Peyer's patch (tissue), 4 donors: ENCODE data around the gene TMEM198. TPM values are rescaled to one million over a fixed set of nuclear protein-coding genes. Genes with fewer than 3 reads are reported as not detected.

Source experiments
- DNase-seq, 3 donors: peaks; one replicate each; pipeline ENCODE4 v3.0.0-alpha.2; 2017 to 2019
- H3K27ac ChIP-seq, 4 donors: fragments of 200-600 bp; sonication (generic); one replicate each; pipeline ENCODE4 v1.5.1; 2016 to 2019
- H3K27me3 ChIP-seq, 2 donors: fragments of 200-600 bp; sonication (generic); one replicate each; pipeline ENCODE4 v1.5.1; 2019
- H3K36me3 ChIP-seq, 3 donors: fragments of 200-600 bp; sonication (generic); one replicate each; pipeline ENCODE4 v1.5.1; 2016 to 2019
- H3K4me1 ChIP-seq, 4 donors: fragments of 200-600 bp; sonication (generic); one replicate each; pipeline ENCODE4 v1.5.1; 2016 to 2019
- H3K4me3 ChIP-seq, 4 donors: fragments of 200-600 bp; sonication (generic); 1 replicate in 3 of 4; 2 replicates in 1 of 4; pipeline ENCODE4 v1.5.1; 2016 to 2019; ENCODE audit warnings: mild to moderate bottlenecking in 1 of 4
- H3K9me3 ChIP-seq, 4 donors: fragments of 200-600 bp; sonication (generic); one replicate each; pipeline ENCODE4 v1.5.1; 2016 to 2019; ENCODE audit warnings: mild to moderate bottlenecking in 1 of 4
- POLR2A ChIP-seq, 2 donors: fragments of 450-650 bp; IDR thresholded peaks; one replicate each; pipeline ENCODE4 v1.5.1; 2017; ENCODE audit warnings: antibody characterized with exemption in 2 of 2, mild to moderate bottlenecking in 2 of 2, moderate library complexity in 2 of 2
- total RNA-seq, 4 donors: library from RNA; depleted of rRNA; stranded (reverse); fragments of >200 nt; gene quantifications; one replicate each; pipeline ENCODE4 v1.1.0, GENCODE V29; 2016
- TF ChIP-seq, protein P1 (sequence below), 6 experiments: fragments of 450-650 bp in 4 of 6; fragments of 200-600 bp in 2 of 6; sonication (generic) in 1 of 6; IDR thresholded peaks; one replicate each; pipeline ENCODE4 v1.5.1; 2017 to 2019; ENCODE audit warnings: antibody characterized with exemption in 6 of 6, mild to moderate bottlenecking in 3 of 6, moderate library complexity in 1 of 6

Gene TMEM198
- total RNA-seq, 4 donors from 2014 or later = 6.6 to 25.5 (median 13.9) TPM

DNA sequence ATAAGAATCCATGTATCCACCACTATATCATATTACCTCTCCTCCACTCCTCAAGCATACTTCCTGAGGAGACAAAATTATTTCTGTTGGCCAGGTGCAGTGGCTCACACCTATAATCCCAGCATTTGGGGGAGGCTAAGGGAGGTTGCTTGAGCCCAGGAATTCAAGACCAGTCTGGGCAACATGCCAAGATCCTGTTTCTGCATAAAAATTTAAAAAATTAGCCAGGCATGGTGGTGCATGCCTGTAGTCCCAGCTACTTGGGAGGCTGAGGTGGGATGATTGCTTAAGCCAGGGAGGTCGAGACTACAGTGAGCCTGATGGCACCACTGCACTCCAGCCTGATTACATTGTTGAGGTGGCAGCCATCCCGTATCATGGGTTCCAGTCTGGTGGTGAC is 37.5 kb downstream of the TMEM198 start:
- H3K36me3 ChIP-seq = no peaks in the 10 kb centered on the region
- no peaks in the 10 kb centered on the region for H3K27me3 ChIP-seq
- DNase-seq = no peak
- no peak overlapping the region for H3K27ac ChIP-seq
- H3K4me3 ChIP-seq = no peak overlapping the region
- H3K4me1 ChIP-seq = no peaks in the 10 kb centered on the region
- H3K9me3 ChIP-seq = no peaks in the 10 kb centered on the region
- TF ChIP-seq POLR2A (IDR thresholded peaks at IDR 0.05) = no peak
- TF ChIP-seq, protein P1, sequence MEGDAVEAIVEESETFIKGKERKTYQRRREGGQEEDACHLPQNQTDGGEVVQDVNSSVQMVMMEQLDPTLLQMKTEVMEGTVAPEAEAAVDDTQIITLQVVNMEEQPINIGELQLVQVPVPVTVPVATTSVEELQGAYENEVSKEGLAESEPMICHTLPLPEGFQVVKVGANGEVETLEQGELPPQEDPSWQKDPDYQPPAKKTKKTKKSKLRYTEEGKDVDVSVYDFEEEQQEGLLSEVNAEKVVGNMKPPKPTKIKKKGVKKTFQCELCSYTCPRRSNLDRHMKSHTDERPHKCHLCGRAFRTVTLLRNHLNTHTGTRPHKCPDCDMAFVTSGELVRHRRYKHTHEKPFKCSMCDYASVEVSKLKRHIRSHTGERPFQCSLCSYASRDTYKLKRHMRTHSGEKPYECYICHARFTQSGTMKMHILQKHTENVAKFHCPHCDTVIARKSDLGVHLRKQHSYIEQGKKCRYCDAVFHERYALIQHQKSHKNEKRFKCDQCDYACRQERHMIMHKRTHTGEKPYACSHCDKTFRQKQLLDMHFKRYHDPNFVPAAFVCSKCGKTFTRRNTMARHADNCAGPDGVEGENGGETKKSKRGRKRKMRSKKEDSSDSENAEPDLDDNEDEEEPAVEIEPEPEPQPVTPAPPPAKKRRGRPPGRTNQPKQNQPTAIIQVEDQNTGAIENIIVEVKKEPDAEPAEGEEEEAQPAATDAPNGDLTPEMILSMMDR (IDR thresholded peaks at IDR 0.05) = no peak

DNA sequence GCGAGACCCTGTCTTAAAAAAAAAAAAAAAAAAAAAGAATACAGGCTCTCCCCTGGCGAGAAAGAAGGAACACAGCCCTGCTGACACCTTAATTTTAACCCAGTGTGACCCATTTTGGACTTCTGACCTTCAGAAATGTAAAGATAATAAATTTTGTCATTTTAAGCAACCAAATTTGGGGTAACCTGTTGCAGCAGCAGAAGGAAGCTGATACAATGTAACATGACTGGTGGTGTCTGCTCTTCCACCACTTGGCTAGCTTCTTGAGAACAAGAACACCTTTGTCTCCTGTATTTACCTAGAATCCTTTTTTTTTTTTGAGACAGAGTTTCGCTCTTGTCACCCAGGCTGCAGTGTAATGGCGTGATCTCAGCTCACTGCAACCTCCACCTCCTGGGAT is 47.3 kb downstream of the TMEM198 start:
- no peak for DNase-seq
- no peaks in the 10 kb centered on the region for H3K9me3 ChIP-seq
- H3K4me3 ChIP-seq = no peak overlapping the region
- H3K27ac ChIP-seq = no peak overlapping the region
- H3K27me3 ChIP-seq = no peaks in the 10 kb centered on the region
- H3K36me3 ChIP-seq = no peaks in the 10 kb centered on the region
- TF ChIP-seq POLR2A (IDR thresholded peaks at IDR 0.05) = no peak
- TF ChIP-seq, protein P1 (IDR thresholded peaks at IDR 0.05) = no peak
- no peaks in the 10 kb centered on the region for H3K4me1 ChIP-seq

- Histone ChIP-seq H3K36me3 (no peaks in the 10 kb centered on the region), H3K4me3 (no peak overlapping the region), H3K27ac (no peak overlapping the region), H3K27me3 (no peaks in the 10 kb centered on the region), H3K9me3 (no peaks in the 10 kb centered on the region), H3K4me1 (peaks cover 0 to 9% (median 0%) of the 10 kb centered on the region in 4 donors)
- TF ChIP-seq POLR2A (IDR thresholded peaks at IDR 0.05) = no peak
- TF ChIP-seq, protein P1 (IDR thresholded peaks at IDR 0.05) = no peak
- no peak for DNase-seq
Observed at GRCh38 chr2:219592736-219593135, 48.9 kb downstream of the TMEM198 start.

DNA sequence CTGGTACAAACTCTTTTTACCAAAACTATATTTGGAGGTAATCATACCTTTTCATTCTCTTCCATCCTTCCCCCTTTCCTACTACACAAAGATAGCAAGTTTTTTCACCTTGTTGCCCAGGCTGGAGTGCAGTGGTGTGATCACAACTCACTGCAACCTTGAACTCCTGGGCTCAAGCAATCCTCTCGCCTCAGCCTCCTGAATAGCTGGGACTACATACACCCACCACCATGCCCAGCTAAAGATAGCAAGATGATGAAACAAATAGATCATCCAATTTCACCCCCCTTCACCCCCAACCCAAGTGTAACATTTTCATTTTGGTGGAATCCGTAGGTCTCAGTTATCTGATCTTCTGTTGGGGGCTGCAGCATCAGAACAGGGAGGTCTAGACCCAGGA is 49.3 kb downstream of the TMEM198 start:
- Histone ChIP-seq H3K4me1 (peaks cover 0 to 9% (median 0%) of the 10 kb centered on the region in 4 donors), H3K27ac (no peak overlapping the region), H3K4me3 (no peak overlapping the region), H3K36me3 (no peaks in the 10 kb centered on the region), H3K27me3 (no peaks in the 10 kb centered on the region), H3K9me3 (no peaks in the 10 kb centered on the region)
- no peak for DNase-seq
- TF ChIP-seq POLR2A (IDR thresholded peaks at IDR 0.05) = no peak
- TF ChIP-seq, protein P1 (IDR thresholded peaks at IDR 0.05) = no peak

GRCh38 chr2:219595256-219595655 is 51.4 kb downstream of the TMEM198 start:
- H3K27me3 ChIP-seq = no peaks in the 10 kb centered on the region
- no peaks in the 10 kb centered on the region for H3K9me3 ChIP-seq
- peaks cover 0 to 9% (median 0%) of the 10 kb centered on the region in 4 donors for H3K4me1 ChIP-seq
- TF ChIP-seq, protein P1 (IDR thresholded peaks at IDR 0.05) = no peak
- no peak for TF ChIP-seq POLR2A (IDR thresholded peaks at IDR 0.05)
- H3K4me3 ChIP-seq = no peak overlapping the region
- H3K36me3 ChIP-seq = no peaks in the 10 kb centered on the region
- no peak for DNase-seq
- H3K27ac ChIP-seq = no peak overlapping the region
